ENCODE data around the gene MYO5B.

DNA sequence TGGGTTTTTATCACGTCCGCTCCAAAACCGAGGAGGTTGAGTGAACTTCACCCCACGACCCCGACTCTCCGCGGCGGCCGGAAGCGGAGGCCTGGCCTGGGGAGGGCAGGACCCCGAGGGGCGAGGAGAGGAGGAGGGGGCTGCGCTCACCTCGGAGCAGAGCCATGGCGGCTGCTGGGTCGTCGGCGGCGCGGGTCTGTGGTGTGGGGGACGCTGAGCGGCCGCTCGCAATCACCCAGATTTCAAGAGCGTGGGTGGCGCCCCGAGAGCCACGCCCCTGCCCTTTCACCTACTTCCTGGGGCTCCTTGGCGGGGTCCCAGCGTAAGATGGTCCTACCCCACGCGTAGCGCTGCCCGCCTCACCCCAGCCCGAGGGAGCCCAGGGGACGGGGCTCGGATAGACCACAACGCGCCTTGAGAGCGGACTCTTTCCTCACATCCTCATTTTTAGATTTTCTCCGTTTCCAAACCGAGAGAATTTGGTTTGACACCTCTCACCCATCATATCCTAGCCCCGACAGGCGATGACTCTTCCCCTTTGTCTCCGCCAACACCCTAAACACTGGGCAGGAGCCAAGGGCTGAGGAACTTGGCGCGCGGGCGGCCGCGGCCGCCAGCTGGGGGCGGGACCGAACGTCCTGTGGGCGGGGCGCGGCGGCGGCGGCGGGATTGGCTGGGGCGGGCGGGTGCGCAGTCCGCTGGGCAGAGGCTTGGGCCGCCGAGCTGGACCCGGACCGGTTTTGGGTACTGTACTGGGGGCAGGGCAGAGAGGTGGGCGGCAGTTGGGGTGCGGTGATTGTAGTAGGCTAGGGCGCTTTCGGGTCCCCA, 381.4 kb downstream of the MYO5B start, which contains the start of gene ACAA2:
- TF ChIP-seq EP300 (conservative IDR thresholded peaks at IDR 0.05; ENCODE audit: poor library complexity, severe bottlenecking) (peak; percentile 8), MXI1 (conservative IDR thresholded peaks at IDR 0.05; ENCODE audit: poor library complexity, severe bottlenecking) (peak; percentile 35), POLR2AphosphoS5 (IDR thresholded peaks at IDR 0.05) (no peak)
- TF ChIP-seq, protein P1, sequence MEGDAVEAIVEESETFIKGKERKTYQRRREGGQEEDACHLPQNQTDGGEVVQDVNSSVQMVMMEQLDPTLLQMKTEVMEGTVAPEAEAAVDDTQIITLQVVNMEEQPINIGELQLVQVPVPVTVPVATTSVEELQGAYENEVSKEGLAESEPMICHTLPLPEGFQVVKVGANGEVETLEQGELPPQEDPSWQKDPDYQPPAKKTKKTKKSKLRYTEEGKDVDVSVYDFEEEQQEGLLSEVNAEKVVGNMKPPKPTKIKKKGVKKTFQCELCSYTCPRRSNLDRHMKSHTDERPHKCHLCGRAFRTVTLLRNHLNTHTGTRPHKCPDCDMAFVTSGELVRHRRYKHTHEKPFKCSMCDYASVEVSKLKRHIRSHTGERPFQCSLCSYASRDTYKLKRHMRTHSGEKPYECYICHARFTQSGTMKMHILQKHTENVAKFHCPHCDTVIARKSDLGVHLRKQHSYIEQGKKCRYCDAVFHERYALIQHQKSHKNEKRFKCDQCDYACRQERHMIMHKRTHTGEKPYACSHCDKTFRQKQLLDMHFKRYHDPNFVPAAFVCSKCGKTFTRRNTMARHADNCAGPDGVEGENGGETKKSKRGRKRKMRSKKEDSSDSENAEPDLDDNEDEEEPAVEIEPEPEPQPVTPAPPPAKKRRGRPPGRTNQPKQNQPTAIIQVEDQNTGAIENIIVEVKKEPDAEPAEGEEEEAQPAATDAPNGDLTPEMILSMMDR (IDR thresholded peaks at IDR 0.05; ENCODE audit: poor library complexity, severe bottlenecking) = no peak
- TF ChIP-seq, protein P2, sequence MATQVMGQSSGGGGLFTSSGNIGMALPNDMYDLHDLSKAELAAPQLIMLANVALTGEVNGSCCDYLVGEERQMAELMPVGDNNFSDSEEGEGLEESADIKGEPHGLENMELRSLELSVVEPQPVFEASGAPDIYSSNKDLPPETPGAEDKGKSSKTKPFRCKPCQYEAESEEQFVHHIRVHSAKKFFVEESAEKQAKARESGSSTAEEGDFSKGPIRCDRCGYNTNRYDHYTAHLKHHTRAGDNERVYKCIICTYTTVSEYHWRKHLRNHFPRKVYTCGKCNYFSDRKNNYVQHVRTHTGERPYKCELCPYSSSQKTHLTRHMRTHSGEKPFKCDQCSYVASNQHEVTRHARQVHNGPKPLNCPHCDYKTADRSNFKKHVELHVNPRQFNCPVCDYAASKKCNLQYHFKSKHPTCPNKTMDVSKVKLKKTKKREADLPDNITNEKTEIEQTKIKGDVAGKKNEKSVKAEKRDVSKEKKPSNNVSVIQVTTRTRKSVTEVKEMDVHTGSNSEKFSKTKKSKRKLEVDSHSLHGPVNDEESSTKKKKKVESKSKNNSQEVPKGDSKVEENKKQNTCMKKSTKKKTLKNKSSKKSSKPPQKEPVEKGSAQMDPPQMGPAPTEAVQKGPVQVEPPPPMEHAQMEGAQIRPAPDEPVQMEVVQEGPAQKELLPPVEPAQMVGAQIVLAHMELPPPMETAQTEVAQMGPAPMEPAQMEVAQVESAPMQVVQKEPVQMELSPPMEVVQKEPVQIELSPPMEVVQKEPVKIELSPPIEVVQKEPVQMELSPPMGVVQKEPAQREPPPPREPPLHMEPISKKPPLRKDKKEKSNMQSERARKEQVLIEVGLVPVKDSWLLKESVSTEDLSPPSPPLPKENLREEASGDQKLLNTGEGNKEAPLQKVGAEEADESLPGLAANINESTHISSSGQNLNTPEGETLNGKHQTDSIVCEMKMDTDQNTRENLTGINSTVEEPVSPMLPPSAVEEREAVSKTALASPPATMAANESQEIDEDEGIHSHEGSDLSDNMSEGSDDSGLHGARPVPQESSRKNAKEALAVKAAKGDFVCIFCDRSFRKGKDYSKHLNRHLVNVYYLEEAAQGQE (IDR thresholded peaks at IDR 0.05; ENCODE audit: borderline replicate concordance) = peak; percentile 19
